HepG2 (cell line): ENCODE measurements around the gene TP53TG3D. TPM values are rescaled to one million over a fixed set of nuclear protein-coding genes. Genes with fewer than 3 reads are reported as not detected.
"Not testable (repeated sequence)": the region's sequence is repeated elsewhere in the genome, so short reads cannot be mapped to it uniquely, and the experiment has no call there.

ENCODE experiments used
- ATAC-seq: fragments of 200-7000 bp; cut with Tn5 transposase; 3 replicates; pipeline ENCODE4 v1.9.1; 2020; ENCODE audit warnings: mild to moderate bottlenecking, moderate library complexity
- BruUV-seq: library from RNA; stranded (reverse); fragments of 400-500 nt; replicated peaks from 2 replicates; lab custom pipeline; 2021; lab: Mats Ljungman, UMichigan
- CTCF ChIA-PET: fragments of 300-600 bp; formaldehyde crosslinking; extraction: SDS; loops from one replicate; lab custom pipeline; 2021; ENCODE audit warnings: low total read pairs, inconsistent platforms, low intra/inter-chr PET ratio; lab: Yijun Ruan, JAX
- POLR2A ChIA-PET: fragments of 350-600 bp; sonication (Branson Sonifier 250); formaldehyde crosslinking; loops from one replicate; lab custom pipeline; 2020; ENCODE audit warnings: antibody characterized with exemption, inconsistent platforms; lab: Yijun Ruan, JAX
- DNase-seq: peaks from one replicate; pipeline ENCODE4 v3.0.0-alpha.2; 2015; ENCODE audit warnings: low spot score
- FAIRE-seq: peaks from 3 replicates; lab custom pipeline; 2011; peaks lifted over from hg19 to GRCh38; lab: Jason Lieb, UNC
- H2AFZ ChIP-seq: one replicate; pipeline ENCODE4 v1.6.1; 2011; ENCODE audit warnings: low read length, inconsistent platforms
- H3K27ac ChIP-seq: fragments of 300-600 bp; 3 replicates; pipeline ENCODE4 v1.8.0; 2011; ENCODE audit warnings: mixed run types, mild to moderate bottlenecking, mixed read lengths, low read length, inconsistent platforms; ENCODE audit not compliant: insufficient read depth; ENCODE audit errors: extremely low read length
- H3K27me3 ChIP-seq, 2 experiments: fragments of 200-600 bp in 1 of 2; 2 replicates in 1 of 2; 3 replicates in 1 of 2; pipeline versions ENCODE4 v1.6.0 to v1.8.0; 2011; ENCODE audit warnings: low read length in 2 of 2, mild to moderate bottlenecking in 2 of 2, moderate library complexity in 2 of 2, inconsistent platforms in 1 of 2; ENCODE audit not compliant: insufficient read depth in 2 of 2, control insufficient read depth in 1 of 2
- H3K36me3 ChIP-seq, 2 experiments: fragments of 200-600 bp in 1 of 2; replicated peaks in 1 of 2; 2 replicates in 1 of 2; 3 replicates in 1 of 2; pipeline versions ENCODE4 v1.5.1 to v1.8.0; 2011; ENCODE audit warnings: low read length in 2 of 2, inconsistent platforms in 1 of 2; ENCODE audit not compliant: insufficient read depth in 2 of 2, control insufficient read depth in 1 of 2
- H3K4me1 ChIP-seq: 2 replicates; pipeline ENCODE4 v1.5.1; 2012; ENCODE audit warnings: low read length, inconsistent platforms; ENCODE audit not compliant: insufficient read depth
- H3K4me2 ChIP-seq: 2 replicates; pipeline ENCODE4 v1.6.0; 2011; ENCODE audit warnings: low read depth, low read length, inconsistent platforms
- H3K4me3 ChIP-seq, 3 experiments: fragments of 200-600 bp in 1 of 3; sonication (generic), shearing (Covaris generic) in 1 of 3; replicated peaks in 1 of 3; 2 replicates each; pipeline ENCODE4 v1.5.1; 2011 to 2016; ENCODE audit warnings: low read length in 3 of 3, inconsistent platforms in 2 of 3, low read depth in 2 of 3, mild to moderate bottlenecking in 2 of 3, control low read depth in 1 of 3, mixed read lengths in 1 of 3; ENCODE audit not compliant: insufficient read depth in 1 of 3
- H3K79me2 ChIP-seq: one replicate; pipeline ENCODE4 v1.6.1; 2011; ENCODE audit warnings: low read length, inconsistent platforms; ENCODE audit not compliant: insufficient read depth
- H3K9ac ChIP-seq: 2 replicates; pipeline ENCODE4 v1.6.0; 2011; ENCODE audit warnings: mild to moderate bottlenecking, low read depth, low read length, inconsistent platforms; ENCODE audit not compliant: insufficient read depth
- H3K9me3 ChIP-seq: 2 replicates; pipeline ENCODE4 v1.5.1; 2012; ENCODE audit warnings: mild to moderate bottlenecking, low read length
- H4K20me1 ChIP-seq: 2 replicates; pipeline ENCODE4 v1.6.0; 2011; ENCODE audit warnings: inconsistent platforms, mild to moderate bottlenecking, low read length, moderate library complexity; ENCODE audit not compliant: insufficient read depth
- ATF7 ChIP-seq, 2 experiments: fragments of 450-650 bp in 1 of 2; sonication (generic) in 1 of 2; formaldehyde crosslinking in 1 of 2; IDR thresholded peaks; 2 replicates each; pipeline versions ENCODE4 v1.4.0 to v1.6.1; 2016 to 2020; ENCODE audit warnings: antibody characterized with exemption in 1 of 2, mild to moderate bottlenecking in 1 of 2, missing genetic modification reagents in 1 of 2
- ATM ChIP-seq: fragments of 450-650 bp; IDR thresholded peaks from 2 replicates; pipeline ENCODE4 v1.7.1; 2017; ENCODE audit warnings: mild to moderate bottlenecking, borderline replicate concordance
- CEBPB ChIP-seq: IDR thresholded peaks from 2 replicates; pipeline ENCODE4 v1.6.1; 2011; ENCODE audit warnings: low read depth, low read length, improper control_type of control experiment, borderline replicate concordance
- CREB1 ChIP-seq, 2 experiments: fragments of 450-650 bp in 1 of 2; IDR thresholded peaks; 2 replicates each; pipeline ENCODE4 v1.6.1; 2016 to 2017; ENCODE audit warnings: control low read depth in 1 of 2, mild to moderate bottlenecking in 1 of 2, missing compliant biosample characterization in 1 of 2, missing genetic modification characterization in 1 of 2
- PLRG1 ChIP-seq: fragments of 450-650 bp; conservative IDR thresholded peaks from 2 replicates; pipeline ENCODE4 v1.6.1; 2016
- ZNF24 ChIP-seq: fragments of 450-650 bp; IDR thresholded peaks from 2 replicates; pipeline ENCODE4 v1.6.1; 2017; ENCODE audit warnings: antibody characterized with exemption, mild to moderate bottlenecking
- WGBS: methylation state at CpG from one replicate; pipeline ENCODE4 v1.1.6; 2017; ENCODE audit warnings: low lambda C conversion rate; 5-methylcytosine and 5-hydroxymethylcytosine counted together
- in situ Hi-C: cut with HindIII; loops from 2 replicates; pipeline ENCODE4 v1.10.0; 2017; ENCODE audit warnings: low pct_unique_long_range_greater_than_20kb; ENCODE audit not compliant: extremely low pct_ligation_motif_present
- intact Hi-C: fragments of 100-400 bp; cut with micrococcal nuclease; formaldehyde crosslinking; loops from one replicate; pipeline ENCODE4 v1.10.0; 2022; ENCODE audit not compliant: unreplicated experiment
- polyA plus RNA-seq, 8 experiments: library from polyadenylated mRNA; depleted of rRNA in 3 of 8; stranded (reverse) in 7 of 8; unstranded in 1 of 8; fragments of >200 nt; fragmentation: Illumina TruSeq in 4 of 8; extraction: Trizol in 4 of 8; gene quantifications; 2 replicates each; pipeline versions ENCODE4 v1.2.1 to v1.2.3, GENCODE V29; 2011 to 2016; ENCODE audit warnings: low read depth in 4 of 8, missing spikeins in 1 of 8, mixed read lengths in 1 of 8; ENCODE audit not compliant: insufficient read depth in 1 of 8
- total RNA-seq, 5 experiments: library from RNA; depleted of rRNA; stranded (reverse); fragments of >200 nt; fragmentation: Illumina TruSeq; extraction: Trizol; gene quantifications; 2 replicates each; pipeline ENCODE4 v1.2.3, GENCODE V29; 2016; ENCODE audit warnings: low read depth in 1 of 5

Gene TP53TG3D
- total and polyA plus RNA-seq, 2 of the 13 experiments (the other 11 are each of a cell fraction or from before 2014, with no cell fraction given): not detected

DNA sequence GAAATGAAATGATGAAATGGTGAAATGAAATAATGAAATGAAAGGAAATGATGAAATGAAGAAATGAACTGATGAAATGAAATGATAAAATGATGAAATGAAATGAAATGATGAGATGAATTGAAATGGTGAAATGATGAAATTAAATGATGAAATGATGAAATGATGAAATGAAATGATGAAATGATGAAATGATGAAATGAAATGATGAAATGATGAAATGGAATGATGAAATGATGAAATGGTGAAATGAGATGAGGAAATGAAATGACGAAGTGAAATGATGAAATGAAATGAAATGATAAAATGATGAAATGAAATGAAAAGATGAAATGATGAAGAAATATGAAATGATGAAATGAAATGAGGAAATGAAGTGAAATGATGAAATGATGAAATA lies 28.8 kb downstream of the TP53TG3D start:
- H3K27me3 ChIP-seq; H4K20me1 ChIP-seq; POLR2A ChIA-PET; CTCF ChIA-PET; BruUV-seq; intact Hi-C loops; H2AFZ ChIP-seq; ATAC-seq; FAIRE-seq; H3K9ac ChIP-seq; H3K36me3 ChIP-seq; TF ChIP-seq CREB1, ATF7 (CRISPR knock-in tag; IDR thresholded peaks at IDR 0.05): not testable (repeated sequence)
- TF ChIP-seq ATM (0 out of 2 replicates have a peak, but pooled peaks have one; percentile 62), CREB1 (IDR thresholded peaks at IDR 0.05) (peak; percentile 52; the same call in 1 of the 2 replicates), PLRG1 (0 out of 2 replicates have a peak, but pooled peaks have one; percentile 53), ATF7 (IDR thresholded peaks at IDR 0.05) (peak; percentile 99), CEBPB (peak; percentile 28; the same call in 1 of the 2 replicates), ZNF24 (peak; percentile 91)
- TF ChIP-seq, all 625 proteins: peak for 6; not testable (repeated sequence) for 619
- H3K27ac ChIP-seq, H3K4me3 ChIP-seq, H3K4me1 ChIP-seq, H3K9me3 ChIP-seq, H3K79me2 ChIP-seq, in situ Hi-C loops, DNase-seq, H3K4me2 ChIP-seq: not testable (repeated sequence)
- WGBS: 6% methylated on average over 1 of the region's 1 CpG

- CTCF ChIA-PET; intact Hi-C loops; H3K27ac ChIP-seq; H3K9me3 ChIP-seq; H3K4me3 ChIP-seq; BruUV-seq; H4K20me1 ChIP-seq; FAIRE-seq; H3K4me1 ChIP-seq; DNase-seq; TF ChIP-seq ATF7 (CRISPR knock-in tag; IDR thresholded peaks at IDR 0.05): not testable (repeated sequence)
- TF ChIP-seq ATF7 (IDR thresholded peaks at IDR 0.05) (peak; percentile 93), ZNF24 (peak; percentile 91)
- TF ChIP-seq, all 625 proteins: peak for 2; not testable (repeated sequence) for 623
- H2AFZ ChIP-seq, ATAC-seq, H3K36me3 ChIP-seq, H3K4me2 ChIP-seq, H3K9ac ChIP-seq, H3K27me3 ChIP-seq, in situ Hi-C loops, H3K79me2 ChIP-seq, POLR2A ChIA-PET: not testable (repeated sequence)
These were observed 29.9 kb downstream of the TP53TG3D start for GRCh38 chr16:32283024-32283423.
